SK-N-SH treated with all-trans-retinoic acid at 6 μM for 48 hours (cell line): ENCODE results near the gene RBM14.

Experiments used
- ATAC-seq: fragments of 200-7000 bp; cut with Tn5 transposase; 3 replicates; pipeline ENCODE4 v1.9.1; 2020; ENCODE audit warnings: mild to moderate bottlenecking, moderate library complexity
- ARNTL ChIP-seq: fragments of 450-650 bp; formaldehyde crosslinking; IDR thresholded peaks from 2 replicates; pipeline ENCODE4 v1.5.0; 2020; ENCODE audit warnings: low read depth, mild to moderate bottlenecking, moderate library complexity, borderline replicate concordance
- BACH2 ChIP-seq: fragments of 250-450 bp; sonication (Bioruptor Pico); IDR thresholded peaks from 2 replicates; pipeline ENCODE4 v1.9.0; 2021; ENCODE audit warnings: mild to moderate bottlenecking, borderline replicate concordance
- CREB5 ChIP-seq: fragments of 250-450 bp; sonication (Bioruptor Pico); IDR thresholded peaks from 2 replicates; pipeline ENCODE4 v1.5.1; 2020; ENCODE audit warnings: low read depth, mild to moderate bottlenecking, moderate library complexity
- CSDC2 ChIP-seq: fragments of 250-450 bp; sonication (Bioruptor Pico); IDR thresholded peaks from 2 replicates; pipeline ENCODE4 v1.5.0; 2020; ENCODE audit warnings: mild to moderate bottlenecking, moderate library complexity
- CSRNP3 ChIP-seq: fragments of 250-450 bp; sonication (Bioruptor Pico); IDR thresholded peaks from 2 replicates; pipeline ENCODE4 v1.5.1; 2021; ENCODE audit warnings: mild to moderate bottlenecking, moderate library complexity
- ESRRG ChIP-seq: fragments of 250-450 bp; sonication (Bioruptor Pico); IDR thresholded peaks from 2 replicates; pipeline ENCODE4 v1.6.1; 2021; ENCODE audit warnings: mild to moderate bottlenecking
- GLIS3 ChIP-seq: fragments of 250-450 bp; sonication (Bioruptor Pico); IDR thresholded peaks from 2 replicates; pipeline ENCODE4 v1.5.0; 2020; ENCODE audit warnings: mild to moderate bottlenecking, moderate library complexity
- OSR1 ChIP-seq: fragments of 250-450 bp; sonication (Bioruptor Pico); IDR thresholded peaks from 2 replicates; pipeline ENCODE4 v1.8.0; 2022; ENCODE audit warnings: moderate library complexity, mild to moderate bottlenecking, inconsistent platforms
- PATZ1 ChIP-seq: fragments of 250-450 bp; sonication (Bioruptor Pico); IDR thresholded peaks from 2 replicates; pipeline ENCODE4 v1.8.0; 2020; ENCODE audit warnings: mild to moderate bottlenecking, moderate library complexity, borderline replicate concordance
- POU6F1 ChIP-seq: fragments of 250-450 bp; sonication (Bioruptor Pico); IDR thresholded peaks from 2 replicates; pipeline ENCODE4 v1.8.0; 2021; ENCODE audit warnings: low read depth, mild to moderate bottlenecking, moderate library complexity, borderline replicate concordance
- PPARA ChIP-seq: fragments of 250-450 bp; sonication (Bioruptor Pico); IDR thresholded peaks from 2 replicates; pipeline ENCODE4 v1.5.0; 2020; ENCODE audit warnings: mild to moderate bottlenecking, borderline replicate concordance
- RARB ChIP-seq: fragments of 250-450 bp; sonication (Bioruptor Pico); IDR thresholded peaks from 2 replicates; pipeline ENCODE4 v1.8.0; 2021; ENCODE audit warnings: mild to moderate bottlenecking, moderate library complexity
- SNAI2 ChIP-seq: fragments of 250-450 bp; sonication (Bioruptor Pico); IDR thresholded peaks from 2 replicates; pipeline ENCODE4 v1.5.0; 2020; ENCODE audit warnings: mild to moderate bottlenecking, moderate library complexity
- TCF4 ChIP-seq: fragments of 250-450 bp; sonication (Bioruptor Pico); IDR thresholded peaks from 2 replicates; pipeline ENCODE4 v1.8.0; 2021; ENCODE audit warnings: mild to moderate bottlenecking, moderate library complexity, borderline replicate concordance
- TOX ChIP-seq: fragments of 250-450 bp; sonication (Bioruptor Pico); IDR thresholded peaks from 2 replicates; pipeline ENCODE4 v1.8.0; 2021; ENCODE audit warnings: mild to moderate bottlenecking, moderate library complexity, borderline replicate concordance
- TSHZ2 ChIP-seq: fragments of 250-450 bp; sonication (Bioruptor Pico); IDR thresholded peaks from 2 replicates; pipeline ENCODE4 v1.5.0; 2020; ENCODE audit warnings: mild to moderate bottlenecking, moderate library complexity
- ZC3H10 ChIP-seq: fragments of 250-450 bp; sonication (Bioruptor Pico); IDR thresholded peaks from 2 replicates; pipeline ENCODE4 v1.5.1; 2021; ENCODE audit warnings: mild to moderate bottlenecking, moderate library complexity
- ZFP3 ChIP-seq: fragments of 250-450 bp; sonication (Bioruptor Pico); IDR thresholded peaks from 2 replicates; pipeline ENCODE4 v1.5.0; 2020; ENCODE audit warnings: mild to moderate bottlenecking, moderate library complexity
- ZFP30 ChIP-seq: fragments of 450-650 bp; formaldehyde crosslinking; IDR thresholded peaks from 2 replicates; pipeline ENCODE4 v1.5.0; 2022; ENCODE audit warnings: mild to moderate bottlenecking, moderate library complexity
- ZNF565 ChIP-seq: fragments of 450-650 bp; formaldehyde crosslinking; conservative IDR thresholded peaks from 2 replicates; pipeline ENCODE4 v1.5.0; 2020; ENCODE audit warnings: low read depth, mild to moderate bottlenecking, moderate library complexity
- ZNF70 ChIP-seq: fragments of 450-650 bp; formaldehyde crosslinking; IDR thresholded peaks from 2 replicates; pipeline ENCODE4 v1.5.0; 2020; ENCODE audit warnings: mild to moderate bottlenecking, moderate library complexity
- ZNF8 ChIP-seq: fragments of 450-650 bp; formaldehyde crosslinking; IDR thresholded peaks from 2 replicates; pipeline ENCODE4 v1.5.0; 2020; ENCODE audit warnings: mild to moderate bottlenecking, moderate library complexity

The RBM14 gene

GRCh38 chr11:66631883-66632282, 15.5 kb downstream of the RBM14 start:
- no peak for TF ChIP-seq POU6F1 (CRISPR knock-in tag)
- TF ChIP-seq ZNF8 (CRISPR knock-in tag), result no peak
- TF ChIP-seq BACH2 (CRISPR knock-in tag), result no peak
- TF ChIP-seq ARNTL (CRISPR knock-in tag), result no peak
- TF ChIP-seq CSDC2 (CRISPR knock-in tag), result no peak
- no peak for TF ChIP-seq OSR1 (CRISPR knock-in tag)
- TF ChIP-seq ZFP3 (CRISPR knock-in tag), result no peak
- no peak for TF ChIP-seq SNAI2 (CRISPR knock-in tag)
- no peak for TF ChIP-seq ESRRG
- TF ChIP-seq GLIS3, result no peak
- TF ChIP-seq PPARA (CRISPR knock-in tag), result no peak

GRCh38 chr11:66632952-66633351, 16.5 kb downstream of the RBM14 start:
- ATAC-seq, result no peak
- TF ChIP-seq ZFP30 (CRISPR knock-in tag), result no peak
- no peak for TF ChIP-seq ZNF70
- no peak for TF ChIP-seq SNAI2 (CRISPR knock-in tag)
- no peak for TF ChIP-seq TCF4

More at GRCh38 chr11:66631883-66632282, 15.5 kb downstream of the RBM14 start:
- no peak for ATAC-seq

- ATAC-seq, result no peak
These were observed 20.0 kb downstream of the RBM14 start for GRCh38 chr11:66636411-66636810.

GRCh38 chr11:66637557-66638176, 21.2 kb downstream of the RBM14 start:
- ATAC-seq, result peak; percentile 14
- TF ChIP-seq ZNF565 (CRISPR knock-in tag) (no peak), RARB (CRISPR knock-in tag) (no peak), TOX (CRISPR knock-in tag) (no peak), PATZ1 (CRISPR knock-in tag) (no peak), ZFP30 (CRISPR knock-in tag) (no peak), PPARA (CRISPR knock-in tag) (no peak), ZNF70 (no peak), ESRRG (no peak), SNAI2 (CRISPR knock-in tag) (no peak), OSR1 (CRISPR knock-in tag) (no peak), ARNTL (CRISPR knock-in tag) (no peak), TSHZ2 (CRISPR knock-in tag) (no peak), ZNF8 (CRISPR knock-in tag) (no peak), ZC3H10 (CRISPR knock-in tag) (no peak), CSRNP3 (CRISPR knock-in tag) (no peak), CREB5 (CRISPR knock-in tag) (no peak), ZFP3 (CRISPR knock-in tag) (no peak; the same call in 1 of the 2 replicates), BACH2 (CRISPR knock-in tag) (no peak)
- TF ChIP-seq, all 23 proteins: peak for 0

More at GRCh38 chr11:66636411-66636810, 20.0 kb downstream of the RBM14 start:
- TF ChIP-seq CREB5 (CRISPR knock-in tag) (no peak), ESRRG (no peak), SNAI2 (CRISPR knock-in tag) (no peak), CSDC2 (CRISPR knock-in tag) (no peak), RARB (CRISPR knock-in tag) (no peak), ZNF70 (no peak), TOX (CRISPR knock-in tag) (no peak), GLIS3 (no peak)
